GM19468 (cell line): ENCODE measurements around the gene NWD2.

Experiments used
- ATAC-seq: cut with Tn5 transposase; IDR thresholded peaks from one replicate; pipeline ENCODE4 v1.9.1; 2021; ENCODE audit warnings: mild to moderate bottlenecking, moderate library complexity, moderate number of reproducible peaks; ENCODE audit not compliant: unreplicated experiment; ENCODE audit errors: extremely low read depth

NWD2 gene

DNA sequence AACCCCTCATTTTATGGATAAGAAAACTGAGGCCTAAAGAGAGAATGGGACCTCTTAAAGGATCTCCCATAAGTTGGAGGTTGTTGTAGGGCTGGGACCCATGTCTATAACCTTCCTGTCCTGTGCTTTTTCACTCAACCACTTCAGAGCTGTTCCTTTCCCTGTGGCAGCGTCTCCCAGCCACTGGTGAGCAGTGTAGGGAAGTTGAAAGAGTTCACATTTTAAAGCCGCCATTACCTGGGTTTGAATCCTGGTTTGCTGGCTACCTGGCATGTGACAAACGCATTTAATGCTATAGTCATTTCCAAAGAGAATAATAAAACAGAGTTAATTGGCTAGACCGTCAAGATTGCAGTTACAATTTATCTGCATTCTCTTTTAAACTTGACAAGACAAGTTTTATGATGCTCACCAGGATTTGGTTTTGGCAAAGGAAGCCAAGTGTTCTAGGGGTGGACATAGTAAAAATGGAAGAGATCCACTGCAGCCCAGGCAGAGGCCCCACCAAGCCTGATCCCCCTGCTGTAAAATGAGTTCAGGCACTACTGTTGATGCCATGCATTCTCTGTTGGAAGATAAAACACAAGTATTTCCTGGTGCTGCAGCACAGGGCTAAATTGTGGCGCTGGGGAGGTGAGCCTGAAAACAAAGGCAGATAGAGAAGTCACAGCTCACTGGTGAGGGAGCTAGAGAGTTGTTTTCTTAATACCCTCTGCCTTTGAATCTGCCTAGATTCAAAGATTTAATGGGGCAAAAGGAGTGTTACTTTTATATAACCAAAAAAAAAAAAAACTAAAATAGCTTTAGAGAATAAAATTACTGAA is 218.7 kb downstream of the NWD2 start:
- no peak for ATAC-seq

DNA sequence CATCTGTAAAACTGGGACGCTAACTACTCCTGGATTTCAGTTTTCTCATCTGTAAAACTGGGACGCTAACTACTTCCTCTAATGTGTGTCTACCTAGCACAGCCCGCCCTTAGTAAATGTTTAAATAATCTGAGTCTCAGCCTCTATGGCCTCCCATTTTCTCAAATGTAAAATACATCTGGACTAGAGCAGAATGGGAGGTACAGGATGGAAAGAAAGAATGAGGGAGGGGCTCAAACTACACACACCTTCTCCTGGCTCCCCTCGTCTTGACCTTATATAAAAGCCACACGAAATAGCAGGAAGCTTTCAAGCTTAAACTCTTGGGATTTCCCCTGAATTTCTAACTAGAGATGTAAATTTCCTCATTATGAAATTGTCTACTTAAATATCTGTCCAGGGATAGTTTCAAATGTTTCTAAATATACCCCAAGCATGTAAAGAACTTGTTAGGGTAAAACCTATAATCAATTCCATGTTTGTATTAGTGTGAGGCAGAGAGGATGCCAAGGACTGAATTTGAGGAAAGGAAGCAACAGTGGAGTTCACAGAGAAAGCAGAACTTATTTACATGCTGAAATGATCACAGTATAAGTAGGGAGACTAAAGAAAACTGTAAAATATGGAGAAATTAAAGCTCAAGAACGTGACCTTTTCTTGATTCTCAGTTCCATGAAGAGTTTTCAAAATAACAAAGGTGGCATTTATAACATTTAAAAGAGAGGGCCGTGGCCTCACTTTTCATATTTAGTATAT is 220.0 kb downstream of the NWD2 start:
- ATAC-seq: no peak

DNA sequence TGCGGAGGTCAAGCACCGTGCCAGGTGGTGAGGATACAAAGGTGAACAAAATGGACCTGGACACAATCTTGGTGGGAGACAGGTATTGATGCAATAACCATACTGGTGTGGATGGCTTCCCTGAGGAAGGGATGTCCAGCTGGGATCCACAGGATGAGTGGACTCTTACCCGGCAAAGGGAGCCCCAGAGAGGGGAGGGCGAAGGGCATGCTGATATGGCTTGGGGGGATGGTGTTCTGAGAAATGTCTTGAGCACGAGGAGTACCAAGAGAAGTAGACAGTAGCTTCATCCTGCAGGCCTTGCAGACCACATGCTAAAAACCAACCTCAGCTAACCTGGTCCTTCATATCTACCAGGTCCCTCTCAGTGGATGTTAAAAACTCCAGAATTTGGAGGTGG is 220.8 kb downstream of the NWD2 start:
- no peak for ATAC-seq

DNA sequence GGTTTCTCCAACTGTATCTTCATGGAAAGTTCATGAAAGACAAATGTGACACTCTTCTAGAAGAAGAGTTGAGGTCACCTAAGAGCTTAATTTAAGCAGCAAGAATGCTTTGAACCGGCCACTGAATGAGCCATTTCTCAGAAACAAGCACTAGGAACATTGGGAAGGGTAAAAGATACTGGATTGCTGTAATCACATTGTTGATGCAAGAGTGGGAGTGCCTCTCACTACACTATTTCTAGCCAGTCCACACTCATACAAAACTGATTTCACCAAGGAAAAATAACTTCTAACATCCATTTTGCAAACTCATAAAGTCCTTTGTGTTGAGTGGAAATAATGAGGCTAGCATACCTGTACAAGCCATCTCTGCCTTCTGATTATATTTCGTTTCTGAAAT is 221.3 kb downstream of the NWD2 start:
- no peak for ATAC-seq

DNA sequence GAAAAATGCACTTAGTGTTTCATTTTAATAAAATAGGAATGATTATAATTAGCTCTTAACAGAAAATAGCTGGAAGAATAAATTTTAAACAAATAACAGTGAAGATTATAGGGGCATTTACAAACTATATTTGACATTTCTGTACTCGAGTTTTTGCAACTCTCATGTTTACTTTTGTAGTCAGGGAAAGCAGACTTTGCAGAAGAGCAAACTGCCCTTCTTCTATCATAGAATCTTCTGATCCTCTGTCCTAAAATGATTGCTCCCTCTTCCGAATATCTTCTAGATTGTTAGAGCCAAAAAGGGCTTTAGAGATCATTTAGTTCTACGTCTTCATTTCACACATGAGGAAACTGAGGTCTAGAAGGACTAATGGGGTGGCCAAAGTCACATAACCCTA is 222.7 kb downstream of the NWD2 start:
- no peak for ATAC-seq

DNA sequence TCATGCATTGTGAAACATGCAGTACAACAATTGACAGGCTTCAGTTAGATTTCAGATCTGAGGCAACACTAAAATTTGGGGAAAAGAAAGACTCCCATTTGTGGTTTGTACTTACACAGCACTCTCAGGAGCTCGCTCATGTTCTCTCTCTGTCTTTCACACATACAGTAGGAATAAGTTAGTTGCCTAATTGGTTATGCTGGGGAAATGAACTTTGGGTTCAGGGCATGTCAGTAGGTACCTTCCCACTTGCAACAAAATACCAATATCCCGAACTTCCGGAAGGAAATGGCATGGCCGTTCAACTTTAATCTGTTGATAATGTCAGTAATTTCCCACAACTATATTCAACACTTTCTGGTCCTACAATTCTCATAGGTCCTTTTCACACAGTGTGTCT is 223.3 kb downstream of the NWD2 start:
- ATAC-seq: no peak

DNA sequence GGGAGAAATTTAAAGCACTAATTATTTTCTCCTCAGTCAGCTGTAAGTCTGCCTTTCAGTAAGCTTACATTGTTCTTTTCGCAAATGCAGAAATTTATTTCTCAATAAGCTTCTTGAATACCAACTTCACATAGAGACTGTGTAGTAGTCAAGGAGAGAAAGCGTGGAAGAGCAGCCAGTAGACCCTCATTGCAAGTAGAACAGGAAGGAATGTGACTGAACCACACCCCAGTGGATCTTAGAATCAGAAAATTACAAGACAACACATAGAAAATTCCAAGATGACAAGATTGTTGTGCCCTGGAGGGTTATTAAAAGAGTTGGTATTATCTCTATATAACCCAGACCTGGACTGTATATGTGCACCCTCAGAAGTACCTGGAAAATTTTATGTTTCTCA is 224.7 kb downstream of the NWD2 start:
- ATAC-seq: no peak

DNA sequence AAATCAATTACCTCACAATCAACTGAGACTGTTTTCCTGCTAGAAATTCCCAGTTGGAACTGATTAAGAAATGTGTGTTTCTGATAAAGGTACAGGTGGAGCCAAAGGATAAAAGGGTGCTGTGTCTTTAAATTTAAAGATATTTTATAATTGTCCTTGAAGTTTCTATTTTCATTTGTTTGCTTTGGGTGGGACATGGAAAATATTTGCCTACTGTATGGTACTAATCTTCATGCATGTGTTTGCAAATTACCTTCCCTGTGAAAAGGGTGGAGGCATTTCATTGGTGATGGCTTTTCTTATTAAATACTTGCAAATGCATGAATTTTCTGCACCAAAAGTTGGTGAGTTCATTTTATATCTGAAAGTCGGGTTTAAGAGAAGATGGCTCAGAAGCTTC is 225.7 kb downstream of the NWD2 start:
- no peak for ATAC-seq

DNA sequence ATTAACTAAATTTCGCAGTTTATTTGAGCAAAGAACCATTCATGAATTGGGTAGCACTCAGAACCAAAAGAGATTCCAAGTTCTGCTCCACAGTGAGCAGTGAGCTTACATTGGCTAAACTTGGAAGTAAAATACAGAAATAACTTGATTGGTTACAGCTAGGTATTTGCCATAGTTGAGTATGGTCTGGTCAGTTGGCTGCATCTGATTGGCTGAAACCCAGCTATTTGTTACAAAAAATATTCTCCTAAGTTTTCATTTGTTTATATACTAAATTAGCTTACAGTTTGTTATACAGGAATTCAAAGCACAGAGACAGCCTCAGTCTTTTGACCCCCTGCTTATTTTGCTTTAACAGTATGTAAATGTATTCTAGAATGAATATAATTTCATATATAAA is 226.6 kb downstream of the NWD2 start:
- no peak for ATAC-seq

DNA sequence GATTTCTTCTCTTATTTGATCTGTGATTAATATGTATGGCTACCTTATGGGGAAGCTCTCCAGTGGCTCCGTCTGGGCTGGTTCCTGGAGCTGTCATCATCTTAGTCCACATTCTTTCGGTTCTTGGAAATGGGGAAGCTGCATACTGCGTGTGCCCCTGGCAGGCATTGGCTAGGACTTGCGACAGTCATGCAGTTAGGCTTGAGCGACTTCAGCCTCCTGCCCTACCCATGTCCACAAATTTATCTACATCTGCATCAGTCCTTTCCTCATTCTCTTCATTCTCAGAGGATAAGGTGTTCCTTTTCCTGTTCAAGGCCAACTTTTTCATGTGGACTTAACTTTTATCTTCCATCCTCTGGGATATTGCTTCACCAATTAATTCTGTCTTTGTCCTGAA is 227.4 kb downstream of the NWD2 start:
- no peak for ATAC-seq

DNA sequence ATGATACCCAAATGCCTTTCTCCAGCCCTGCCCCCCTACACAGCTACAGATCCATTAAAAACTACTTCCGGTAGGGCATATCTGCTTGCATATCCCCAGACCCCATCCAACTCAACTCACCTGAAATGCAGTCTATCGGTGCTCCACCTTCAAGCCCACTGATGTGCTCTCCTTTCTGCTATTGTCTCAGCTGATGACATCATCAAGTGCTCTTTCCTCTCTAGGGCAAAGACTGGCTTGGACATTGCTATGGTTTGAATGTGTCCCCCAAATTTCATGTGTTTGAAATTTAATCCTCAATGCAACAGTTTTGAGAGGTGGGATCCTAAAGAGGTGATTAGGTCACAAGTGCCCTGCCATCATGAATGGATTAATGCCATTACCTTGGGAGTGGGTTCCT is 229.3 kb downstream of the NWD2 start:
- no peak for ATAC-seq

DNA sequence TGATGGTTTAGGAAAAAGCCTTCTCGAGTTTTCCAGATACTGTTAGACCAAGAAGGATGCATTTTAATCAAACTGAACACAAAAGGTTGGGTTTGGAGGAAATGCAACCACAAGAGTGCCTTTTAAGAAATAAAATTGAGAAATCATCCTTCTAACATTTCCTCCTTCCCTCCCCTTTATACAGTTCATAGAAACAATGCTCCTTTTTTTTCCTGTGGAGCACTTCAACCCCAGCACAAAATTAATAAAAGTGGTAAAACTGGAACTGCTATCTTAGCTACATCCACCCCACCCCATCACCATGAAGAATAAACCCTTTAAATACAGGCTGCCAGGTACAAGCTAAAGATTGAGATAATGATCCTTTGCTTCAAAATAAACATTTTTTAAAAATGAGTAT is 230.5 kb downstream of the NWD2 start:
- ATAC-seq: no peak

DNA sequence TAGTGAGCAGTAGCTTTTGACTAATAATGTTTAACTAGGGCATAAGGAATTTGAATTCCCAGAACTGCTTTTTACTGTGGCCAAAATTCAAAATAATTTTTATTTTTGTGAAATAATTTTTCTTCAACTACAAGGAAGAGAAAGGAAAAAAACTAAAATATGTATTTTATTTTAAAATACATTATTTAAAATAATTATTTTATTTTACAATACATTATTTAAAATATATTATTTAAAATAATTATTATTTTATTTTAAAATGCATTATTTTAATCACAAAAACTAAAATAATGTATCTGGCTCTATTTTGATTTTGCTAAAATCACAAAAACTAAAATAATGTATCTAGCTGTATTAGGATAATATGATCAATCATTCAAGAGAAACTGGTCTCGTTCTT is 231.2 kb downstream of the NWD2 start:
- ATAC-seq: no peak

DNA sequence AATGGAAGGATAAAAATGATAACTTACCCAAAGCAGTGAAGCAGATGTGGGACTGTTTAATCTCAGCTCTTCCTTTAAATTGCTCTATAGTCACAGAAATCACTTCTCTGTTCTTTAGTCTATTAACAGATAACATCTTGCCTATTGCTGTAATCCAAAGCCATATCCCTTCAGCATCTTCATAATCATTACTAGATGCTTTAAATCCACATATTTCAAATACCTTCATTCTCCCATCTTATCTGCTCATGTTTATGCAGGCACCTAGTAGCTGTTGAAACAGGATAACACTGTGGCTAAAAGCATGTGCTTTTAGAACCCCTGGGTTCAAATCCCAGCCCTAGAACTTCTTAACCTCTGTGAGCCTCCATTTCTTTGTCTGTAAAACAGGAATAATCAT is 231.7 kb downstream of the NWD2 start:
- ATAC-seq: no peak

DNA sequence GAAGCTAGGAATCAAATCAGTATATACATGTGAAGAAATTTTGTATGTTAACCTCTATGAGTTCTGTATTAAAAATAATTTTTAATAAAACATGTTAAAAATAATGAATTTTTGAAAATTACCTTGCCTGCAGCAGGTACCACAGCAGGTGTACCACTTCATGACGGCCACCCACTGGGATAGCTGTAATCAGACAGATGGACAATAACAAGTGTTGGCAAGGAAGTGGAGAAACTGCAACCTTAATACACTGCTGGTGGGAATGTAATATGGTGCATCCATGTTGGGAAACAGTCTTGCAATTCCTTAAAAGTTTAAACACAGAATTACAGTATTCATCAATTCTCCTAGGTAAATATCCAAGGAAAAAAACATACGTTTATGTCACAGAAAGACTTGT is 232.1 kb downstream of the NWD2 start:
- ATAC-seq: no peak

DNA sequence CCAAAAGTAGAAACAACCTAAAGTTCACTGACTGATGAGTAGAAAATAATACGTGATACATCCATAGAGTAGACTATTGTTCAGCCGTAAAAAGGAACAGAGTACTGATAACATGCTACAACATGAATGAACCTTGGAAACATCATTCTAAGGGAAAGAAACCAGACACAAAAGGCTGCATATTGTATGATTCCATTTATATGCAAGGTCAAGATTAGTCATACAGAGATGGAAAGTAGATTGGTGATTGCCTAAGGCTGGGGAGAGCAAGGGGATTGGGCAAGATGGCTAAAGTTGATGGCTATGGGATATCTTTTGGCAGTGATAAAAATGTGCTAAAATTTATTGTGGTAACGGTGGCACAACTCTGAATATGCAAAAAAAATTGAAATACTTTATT is 232.6 kb downstream of the NWD2 start:
- ATAC-seq: no peak

DNA sequence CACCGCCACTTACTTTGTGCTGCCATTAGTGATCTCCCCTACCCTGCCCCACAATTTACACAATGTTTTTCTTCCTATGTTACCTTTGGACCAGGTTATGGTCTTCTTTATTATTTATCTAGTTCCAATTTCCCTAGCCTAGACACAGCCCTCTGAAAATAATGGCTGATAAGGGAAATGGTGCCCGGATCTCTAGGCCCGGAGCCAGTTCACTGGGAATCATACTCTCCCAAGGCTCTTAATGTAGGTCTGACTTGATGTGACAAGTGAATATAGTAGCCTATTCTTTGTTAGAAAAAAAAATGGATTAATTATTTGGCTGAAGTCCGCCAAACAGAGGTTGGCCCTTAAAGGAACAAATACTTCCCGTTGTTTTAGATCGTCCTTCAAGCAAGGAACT is 233.6 kb downstream of the NWD2 start:
- no peak for ATAC-seq

DNA sequence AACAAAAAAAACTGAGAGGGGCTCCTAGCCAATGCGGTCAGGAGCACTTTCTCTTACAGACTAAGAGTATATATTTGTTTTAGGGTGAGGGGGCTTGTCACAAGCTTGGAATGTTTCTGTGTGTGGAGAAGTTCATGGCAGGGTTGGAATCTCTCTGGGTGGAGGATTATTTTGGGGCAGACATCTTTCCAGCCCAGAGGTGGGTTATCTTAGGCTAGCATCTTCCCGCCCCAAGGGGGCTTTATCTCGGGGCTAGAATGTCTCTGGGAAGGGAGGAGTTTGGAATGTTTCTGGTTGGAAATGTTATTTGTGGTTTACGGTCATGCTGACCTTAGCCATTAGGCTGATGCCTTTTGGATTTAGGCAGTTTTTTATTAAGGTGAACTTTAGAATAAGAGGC is 236.0 kb downstream of the NWD2 start:
- ATAC-seq: no peak

DNA sequence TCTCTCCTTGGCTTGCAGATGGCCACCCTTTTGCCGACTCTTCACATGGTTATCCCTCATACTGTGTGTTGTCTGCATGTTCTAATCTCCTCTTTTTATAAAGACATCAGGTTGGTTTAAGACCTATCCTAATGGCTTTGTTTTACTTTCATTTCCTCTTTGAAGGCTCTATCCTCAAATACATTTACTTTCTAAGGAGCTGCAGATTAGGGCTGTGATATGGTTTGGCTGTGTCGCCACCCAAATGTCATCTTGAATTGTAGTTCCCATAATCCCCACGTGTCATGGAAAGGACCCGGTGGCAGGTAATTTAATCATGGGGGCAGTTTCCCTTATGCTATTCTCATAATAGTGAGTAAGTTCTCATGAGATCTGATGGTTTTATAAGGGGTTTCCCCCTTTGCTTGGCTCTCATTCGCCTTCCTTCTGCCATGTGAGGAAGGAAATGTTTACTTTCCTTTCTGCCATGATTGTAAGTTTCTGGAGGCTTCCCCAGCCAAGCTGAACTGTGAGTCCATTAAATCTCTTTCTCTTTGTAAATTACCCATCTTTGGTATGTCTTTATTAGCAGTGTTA is 237.1 kb downstream of the NWD2 start:
- no peak for ATAC-seq

DNA sequence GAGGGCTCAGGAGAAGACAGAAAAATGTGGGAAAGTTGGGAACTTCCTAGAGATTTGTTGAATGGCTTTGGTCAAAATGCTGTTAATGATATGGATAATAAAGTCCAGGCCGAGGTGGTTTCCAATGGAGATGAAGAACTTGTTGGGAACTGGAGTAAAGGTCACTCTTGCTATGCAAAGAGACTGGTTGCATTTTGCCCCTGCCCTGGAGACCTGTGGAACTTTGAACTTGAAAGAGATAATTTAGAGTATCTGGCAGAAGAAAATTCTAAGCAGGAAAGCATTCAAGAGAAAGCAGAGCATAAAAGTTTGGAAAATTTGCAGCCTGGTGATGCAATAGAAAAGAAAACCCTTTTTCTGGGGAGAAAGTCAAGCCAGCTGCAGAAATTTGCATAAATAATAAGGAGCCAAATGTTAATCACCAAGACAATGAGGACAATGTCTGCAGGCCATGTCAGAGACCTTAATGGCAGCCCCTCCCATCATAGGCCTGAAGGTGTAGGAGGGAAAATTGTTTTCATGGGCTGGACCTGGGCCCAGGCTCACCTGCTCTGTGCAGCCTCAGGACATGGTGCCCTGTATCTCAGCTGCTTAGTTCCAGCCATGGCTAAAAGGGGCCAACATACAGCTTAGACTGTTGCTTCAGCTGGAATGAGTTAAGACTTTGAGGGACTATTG is 237.8 kb downstream of the NWD2 start:
- ATAC-seq: no peak

DNA sequence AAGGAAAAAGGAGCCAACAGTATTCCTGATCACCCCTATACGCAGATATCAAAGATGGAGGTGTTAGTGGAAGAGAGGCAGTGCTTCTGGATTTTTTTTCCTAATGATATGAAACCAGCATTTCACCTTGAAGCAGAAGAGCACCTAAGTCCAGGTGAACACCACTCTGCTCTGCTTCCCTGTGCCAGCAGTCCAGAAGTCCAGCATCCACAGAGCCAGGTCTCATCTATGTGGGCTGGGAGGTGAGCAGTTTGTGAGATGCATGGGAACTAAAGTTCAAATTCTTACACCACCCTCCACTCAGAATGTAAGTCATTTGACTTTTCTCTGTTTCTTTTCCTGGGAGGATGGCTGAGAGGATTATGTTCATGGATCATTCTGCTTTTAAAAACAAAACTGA is 239.1 kb downstream of the NWD2 start:
- no peak for ATAC-seq
